ENCODE results near the gene KIAA1671. TPM values are rescaled to one million over a fixed set of nuclear protein-coding genes. Genes with fewer than 3 reads are reported as not detected.

Gene KIAA1671
- polyA plus RNA-seq, 1 donor from 2014 or later = 3.0 TPM

GRCh38 chr22:25051073-25051472 lies 98.6 kb downstream of the KIAA1671 start:
- Histone ChIP-seq H3K27me3 (ENCODE audit: insufficient read depth, low read depth, low read length) (no peaks in the 10 kb centered on the region), H3K9me2 (ENCODE audit: insufficient read depth, low read length) (no peaks in the 10 kb centered on the region), H3K4me3 (ENCODE audit: low read length) (no peak overlapping the region), H4K20me1 (ENCODE audit: insufficient read depth) (no peaks in the 10 kb centered on the region), H3K36me3 (ENCODE audit: insufficient read depth, low read length) (no peaks in the 10 kb centered on the region), H3K4me2 (ENCODE audit: low read length) (no peak overlapping the region), H3K9ac (ENCODE audit: low read length) (no peak overlapping the region), H3K27ac (ENCODE audit: low read length) (no peak overlapping the region), H3F3A (ENCODE audit: insufficient read depth, low read length, poor library complexity, severe bottlenecking) (no peaks in the 10 kb centered on the region), H2AFZ (ENCODE audit: low read depth, low read length) (no peak overlapping the region), H3K9me3 (ENCODE audit: low read length) (no peaks in the 10 kb centered on the region), H3K79me2 (replicated peaks; ENCODE audit: insufficient read depth, low read length) (no peaks in the 10 kb centered on the region)
- TF ChIP-seq EZH2 (IDR thresholded peaks at IDR 0.05; ENCODE audit: borderline replicate concordance, insufficient read depth, low read length, poor library complexity, severe bottlenecking) (no peak), REST (IDR thresholded peaks at IDR 0.05; ENCODE audit: borderline replicate concordance) (no peak), SMC3 (conservative IDR thresholded peaks at IDR 0.05; ENCODE audit: poor library complexity) (no peak), MXI1 (conservative IDR thresholded peaks at IDR 0.05; ENCODE audit: poor library complexity, severe bottlenecking) (no peak), TAF1 (IDR thresholded peaks at IDR 0.05; ENCODE audit: low read depth) (no peak), POLR2AphosphoS5 (IDR thresholded peaks at IDR 0.05) (no peak), CTCF (IDR thresholded peaks at IDR 0.05; ENCODE audit: poor library complexity, severe bottlenecking) (no peak), EP300 (conservative IDR thresholded peaks at IDR 0.05; ENCODE audit: poor library complexity, severe bottlenecking) (no peak), RAD21 (conservative IDR thresholded peaks at IDR 0.05) (no peak)

GRCh38 chr22:25051983-25052710 lies 99.6 kb downstream of the KIAA1671 start:
- Histone ChIP-seq H3K9ac (ENCODE audit: low read length) (no peak overlapping the region), H4K20me1 (ENCODE audit: insufficient read depth) (no peaks in the 10 kb centered on the region), H3K27me3 (ENCODE audit: insufficient read depth, low read depth, low read length) (no peaks in the 10 kb centered on the region), H3K79me2 (replicated peaks; ENCODE audit: insufficient read depth, low read length) (no peaks in the 10 kb centered on the region), H3K9me3 (ENCODE audit: low read length) (no peaks in the 10 kb centered on the region), H3K27ac (ENCODE audit: low read length) (no peak overlapping the region), H3F3A (ENCODE audit: insufficient read depth, low read length, poor library complexity, severe bottlenecking) (no peaks in the 10 kb centered on the region), H3K4me3 (ENCODE audit: low read length) (no peak overlapping the region), H3K4me2 (ENCODE audit: low read length) (no peak overlapping the region), H2AFZ (ENCODE audit: low read depth, low read length) (no peak overlapping the region), H3K36me3 (ENCODE audit: insufficient read depth, low read length) (no peaks in the 10 kb centered on the region), H3K9me2 (ENCODE audit: insufficient read depth, low read length) (no peaks in the 10 kb centered on the region)
- no peak for TF ChIP-seq RAD21 (conservative IDR thresholded peaks at IDR 0.05)
- TF ChIP-seq MXI1 (conservative IDR thresholded peaks at IDR 0.05; ENCODE audit: poor library complexity, severe bottlenecking) = no peak
- TF ChIP-seq CTCF (IDR thresholded peaks at IDR 0.05; ENCODE audit: poor library complexity, severe bottlenecking) = no peak
- no peak for TF ChIP-seq POLR2AphosphoS5 (IDR thresholded peaks at IDR 0.05)
- TF ChIP-seq EP300 (conservative IDR thresholded peaks at IDR 0.05; ENCODE audit: poor library complexity, severe bottlenecking) = no peak
- TF ChIP-seq TAF1 (IDR thresholded peaks at IDR 0.05; ENCODE audit: low read depth) = no peak
- no peak for TF ChIP-seq REST (IDR thresholded peaks at IDR 0.05; ENCODE audit: borderline replicate concordance)
